T-cell (primary cell): ENCODE results near the gene ISL2. TPM values are rescaled to one million over a fixed set of nuclear protein-coding genes. Genes with fewer than 3 reads are reported as not detected.

Experiments used
- ATAC-seq, 4 experiments: fragments of 200-7000 bp in 3 of 4; fragments of 150-1000 bp in 1 of 4; cut with Tn5 transposase; replicated peaks in 1 of 4; 1 replicate in 3 of 4; 2 replicates in 1 of 4; pipeline ENCODE4 v1.10.0; 2021; ENCODE audit warnings: moderate library complexity in 3 of 4, mild to moderate bottlenecking in 2 of 4, moderate number of reproducible peaks in 1 of 4
- CTCF ChIA-PET, 2 donors: fragments of 300-600 bp; sonication (Branson Sonifier 250); formaldehyde crosslinking; loops; one replicate each; lab custom pipeline; 2022; ENCODE audit warnings: antibody characterized with exemption in 2 of 2; lab: Charles Lee
- POLR2A ChIA-PET, 2 donors: fragments of 300-600 bp; sonication (Branson Sonifier 250); formaldehyde crosslinking; loops; one replicate each; lab custom pipeline; 2022; ENCODE audit warnings: antibody characterized with exemption in 2 of 2; lab: Charles Lee
- DNase-seq, 35 experiments: peaks; one replicate each; pipeline versions ENCODE4 v3.0.0 to v3.0.0-alpha.2; 2013 to 2023
- H3K27ac ChIP-seq: one replicate; pipeline ENCODE4 v1.5.1; 2013; ENCODE audit warnings: low read length
- H3K27me3 ChIP-seq, 2 experiments: replicated peaks in 1 of 2; 1 replicate in 1 of 2; 2 replicates in 1 of 2; pipeline versions ENCODE4 v1.6.1 to v1.7.0; 2013; ENCODE audit warnings: low read length in 1 of 2, mixed read lengths in 1 of 2; ENCODE audit not compliant: control insufficient read depth in 2 of 2, insufficient read depth in 2 of 2; ENCODE audit errors: extremely low read depth in 1 of 2
- H3K36me3 ChIP-seq, 2 donors: 1 replicate in 1 of 2; 2 replicates in 1 of 2; pipeline versions ENCODE4 v1.6.1 to v1.7.0; 2013; ENCODE audit warnings: low read length in 1 of 2; ENCODE audit not compliant: control insufficient read depth in 2 of 2, insufficient read depth in 1 of 2; ENCODE audit errors: extremely low read depth in 1 of 2
- H3K4me1 ChIP-seq, 2 experiments: 1 replicate in 1 of 2; 2 replicates in 1 of 2; pipeline versions ENCODE4 v1.6.1 to v1.7.0; 2013; ENCODE audit warnings: low read length in 2 of 2, mixed read lengths in 1 of 2; ENCODE audit not compliant: insufficient read depth in 2 of 2, control insufficient read depth in 1 of 2; ENCODE audit errors: extremely low read depth in 1 of 2
- H3K4me3 ChIP-seq, 2 donors: 1 replicate in 1 of 2; 2 replicates in 1 of 2; pipeline versions ENCODE4 v1.5.1 to v1.7.0; 2013; ENCODE audit warnings: mild to moderate bottlenecking in 2 of 2, low read length in 1 of 2, moderate library complexity in 1 of 2; ENCODE audit not compliant: control insufficient read depth in 1 of 2; ENCODE audit errors: extremely low read depth in 1 of 2
- H3K9me3 ChIP-seq: 2 replicates; pipeline ENCODE4 v1.7.0; 2013
- H3K27ac Mint-ChIP-seq, 2 donors: one replicate each; pipeline ENCODE4 v1.8.0; 2020 to 2021; ENCODE audit warnings: mild to moderate bottlenecking in 2 of 2, mixed read lengths in 2 of 2
- H3K27me3 Mint-ChIP-seq, 2 donors: one replicate each; pipeline ENCODE4 v1.8.0; 2021 to 2022; ENCODE audit warnings: mixed read lengths in 2 of 2
- H3K36me3 Mint-ChIP-seq: one replicate; pipeline ENCODE4 v1.8.0; 2021; ENCODE audit warnings: mixed read lengths
- H3K4me1 Mint-ChIP-seq, 3 donors: one replicate each; pipeline ENCODE4 v1.8.0; 2020 to 2022; ENCODE audit warnings: mixed read lengths in 3 of 3, mild to moderate bottlenecking in 1 of 3
- H3K4me3 Mint-ChIP-seq, 3 donors: one replicate each; pipeline ENCODE4 v1.8.0; 2020 to 2022; ENCODE audit warnings: mild to moderate bottlenecking in 3 of 3, mixed read lengths in 3 of 3, moderate library complexity in 3 of 3
- H3K9me3 Mint-ChIP-seq, 3 donors: one replicate each; pipeline ENCODE4 v1.8.0; 2020 to 2022; ENCODE audit warnings: mixed read lengths in 3 of 3
- WGBS: methylation state at CpG from one replicate; pipeline ENCODE4 v1.1.5; 2013; ENCODE audit warnings: missing lambda C conversion rate; ENCODE audit not compliant: insufficient coverage; 5-methylcytosine and 5-hydroxymethylcytosine counted together
- total RNA-seq, 35 experiments: library from RNA in 6 of 35; stranded (reverse) in 6 of 35; fragments of 120-200 nt in 1 of 35; gene quantifications; one replicate each; pipeline versions ENCODE4 v1.2.1 to v1.2.4 and lab custom pipeline; 2013 to 2026

The ISL2 gene
- total RNA-seq, 5 donors from 2014 or later (not counting 1 experiment from before 2014, with no cell fraction given) = 0.23 to 0.44 (median 0.26) TPM; not detected in 2

- H3K9me3 ChIP-seq = no peaks in the 10 kb centered on the region
- no peak overlapping the region for H3K27ac ChIP-seq
- WGBS = 18% methylated on average over 41 of the region's 48 CpGs
- DNase-seq = peak in 4 of 35 experiments; percentile 10 to 37 (median 16)
- POLR2A ChIA-PET = interaction anchor here in 1 of 2 donors (0.6 kb wide), 1 partner anchor 59 kb away, joined by 10 read pairs; no protein-coding TSS in a partner anchor
- H3K4me3 ChIP-seq = peak overlapping the region; percentile 44 to 80
- no peaks in the 10 kb centered on the region for H3K36me3 ChIP-seq
- no peaks in the 10 kb centered on the region for H3K36me3 Mint-ChIP-seq
- H3K4me1 ChIP-seq = peaks cover 38 to 86% of the 10 kb centered on the region in 2 experiments
- ATAC-seq = no peak
- no peak overlapping the region for H3K27ac Mint-ChIP-seq
- peak overlapping the region; percentile 80 to 94 (median 82) for H3K4me3 Mint-ChIP-seq
- H3K27me3 ChIP-seq = peaks cover 33 to 91% of the 10 kb centered on the region in 2 experiments
- H3K4me1 Mint-ChIP-seq = peaks cover 63 to 69% (median 63%) of the 10 kb centered on the region in 3 donors
- peaks cover 67 to 85% of the 10 kb centered on the region in 2 donors for H3K27me3 Mint-ChIP-seq
- CTCF ChIA-PET = interaction anchor here in 1 of 2 donors (0.7 kb wide), 1 partner anchor 1872 kb away, joined by 5 read pairs; no protein-coding TSS in a partner anchor
- H3K9me3 Mint-ChIP-seq = no peaks in the 10 kb centered on the region
These were observed 3.0 kb downstream of the ISL2 start for GRCh38 chr15:76339305-76340197.

GRCh38 chr15:76340198-76340802 is 3.7 kb downstream of the ISL2 start:
- H3K27ac Mint-ChIP-seq = no peak overlapping the region
- Histone ChIP-seq H3K36me3 (no peaks in the 10 kb centered on the region), H3K4me3 (peak overlapping the region; percentile 44 to 80), H3K27me3 (peaks cover 31 to 84% of the 10 kb centered on the region in 2 experiments), H3K9me3 (no peaks in the 10 kb centered on the region), H3K4me1 (peaks cover 38 to 82% of the 10 kb centered on the region in 2 experiments), H3K27ac (no peak overlapping the region)
- POLR2A ChIA-PET = interaction anchor here in 1 of 2 donors (0.6 kb wide), 1 partner anchor 60 kb away, joined by 10 read pairs; no protein-coding TSS in a partner anchor
- ATAC-seq (peak; percentile 24 to 34 (median 26)), DNase-seq (peak in 5 of 35 experiments; percentile 21 to 50 (median 24))
- CTCF ChIA-PET = interaction anchor here in 1 of 2 donors (0.7 kb wide), 1 partner anchor 1872 kb away, joined by 5 read pairs; no protein-coding TSS in a partner anchor
- peaks cover 67 to 85% of the 10 kb centered on the region in 2 donors for H3K27me3 Mint-ChIP-seq
- WGBS = under 1% methylated on average over 53 of the region's 53 CpGs
- no peaks in the 10 kb centered on the region for H3K9me3 Mint-ChIP-seq
- H3K4me3 Mint-ChIP-seq = peak overlapping the region; percentile 80 to 94 (median 82)
- H3K4me1 Mint-ChIP-seq = peaks cover 62 to 68% (median 62%) of the 10 kb centered on the region in 3 donors
- H3K36me3 Mint-ChIP-seq = no peaks in the 10 kb centered on the region

DNA sequence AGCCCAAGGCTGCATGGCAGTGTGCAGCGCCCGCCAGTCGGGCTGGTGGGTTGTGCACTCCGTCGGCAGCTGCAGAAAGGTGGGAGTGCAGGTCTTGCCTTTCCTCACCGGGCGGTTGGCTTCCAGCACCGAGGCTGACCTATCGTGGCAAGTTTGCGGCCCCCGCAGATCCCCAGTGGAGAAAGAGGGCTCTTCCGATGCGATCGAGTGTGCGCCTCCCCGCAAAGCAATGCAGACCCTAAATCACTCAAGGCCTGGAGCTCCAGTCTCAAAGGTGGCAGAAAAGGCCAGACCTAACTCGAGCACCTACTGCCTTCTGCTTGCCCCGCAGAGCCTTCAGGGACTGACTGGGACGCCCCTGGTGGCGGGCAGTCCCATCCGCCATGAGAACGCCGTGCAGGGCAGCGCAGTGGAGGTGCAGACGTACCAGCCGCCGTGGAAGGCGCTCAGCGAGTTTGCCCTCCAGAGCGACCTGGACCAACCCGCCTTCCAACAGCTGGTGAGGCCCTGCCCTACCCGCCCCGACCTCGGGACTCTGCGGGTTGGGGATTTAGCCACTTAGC is 4.3 kb downstream of the ISL2 start:
- Mint-ChIP-seq H3K4me3 (peak overlapping the region; percentile 80 to 94 (median 82)), H3K9me3 (no peaks in the 10 kb centered on the region), H3K27ac (no peak overlapping the region), H3K4me1 (peaks cover 61 to 68% (median 62%) of the 10 kb centered on the region in 3 donors), H3K27me3 (peaks cover 67 to 85% of the 10 kb centered on the region in 2 donors), H3K36me3 (no peaks in the 10 kb centered on the region)
- DNase-seq = peak in 12 of 35 experiments; percentile 14 to 66 (median 44)
- H3K4me1 ChIP-seq = peaks cover 32 to 80% of the 10 kb centered on the region in 2 experiments
- POLR2A ChIA-PET = no interaction called here
- no peak overlapping the region for H3K27ac ChIP-seq
- peak overlapping the region; percentile 44 to 80 for H3K4me3 ChIP-seq
- ATAC-seq = peak; percentile 46 to 66 (median 56)
- CTCF ChIA-PET = interaction anchor here in 1 of 2 donors (0.5 kb wide), 1 partner anchor 736 kb away, joined by 4 read pairs; no protein-coding TSS in a partner anchor
- H3K27me3 ChIP-seq = peaks cover 34 to 83% of the 10 kb centered on the region in 2 experiments
- no peaks in the 10 kb centered on the region for H3K9me3 ChIP-seq
- no peaks in the 10 kb centered on the region for H3K36me3 ChIP-seq
- under 1% methylated on average over 31 of the region's 35 CpGs for WGBS

- Histone ChIP-seq H3K27me3 (peaks cover 32 to 83% of the 10 kb centered on the region in 2 experiments), H3K9me3 (no peaks in the 10 kb centered on the region), H3K4me1 (peaks cover 27 to 80% of the 10 kb centered on the region in 2 experiments), H3K27ac (no peak overlapping the region), H3K36me3 (no peaks in the 10 kb centered on the region), H3K4me3 (peak overlapping the region in 1 of 2 donors; percentile 35)
- Mint-ChIP-seq H3K27me3 (peaks cover 64 to 85% of the 10 kb centered on the region in 2 donors), H3K36me3 (no peaks in the 10 kb centered on the region), H3K27ac (no peak overlapping the region), H3K4me3 (peak overlapping the region; percentile 63 to 94 (median 80)), H3K9me3 (no peaks in the 10 kb centered on the region), H3K4me1 (peaks cover 59 to 65% (median 59%) of the 10 kb centered on the region in 3 donors)
- DNase-seq (peak in 2 of 35 experiments; percentile 20 to 27), ATAC-seq (no peak)
- ChIA-PET CTCF (interaction anchor here in 1 of 2 donors (0.5 to 0.7 kb wide), 2 partner anchors 202 to 737 kb away, joined by 3 to 4 read pairs; no protein-coding TSS in a partner anchor), POLR2A (no interaction called here)
- WGBS = 9% methylated on average over 30 of the region's 42 CpGs
These were observed 4.9 kb downstream of the ISL2 start for GRCh38 chr15:76341366-76342057.

DNA sequence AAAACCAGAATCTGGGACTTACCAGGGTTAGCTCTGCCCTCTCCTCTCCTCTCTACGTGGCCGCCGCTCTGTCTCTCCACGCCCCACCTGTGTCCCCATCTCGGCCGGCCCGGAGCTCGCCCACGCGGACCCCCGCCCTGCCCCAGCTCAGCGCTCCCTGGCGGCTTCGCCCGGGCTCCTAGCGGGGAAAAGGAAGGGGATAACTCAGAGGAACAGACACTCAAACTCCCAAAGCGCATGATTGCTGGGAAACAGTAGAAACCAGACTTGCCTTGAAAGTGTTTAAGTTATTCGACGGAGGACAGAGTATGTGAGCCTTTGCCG is 5.4 kb downstream of the ISL2 start:
- no peak for ATAC-seq

More for the DNA sequence above, 5.4 kb downstream of the ISL2 start:
- no peak for DNase-seq
- Mint-ChIP-seq H3K27ac (no peak overlapping the region), H3K27me3 (peaks cover 58 to 83% of the 10 kb centered on the region in 2 donors), H3K9me3 (no peaks in the 10 kb centered on the region), H3K4me3 (peak overlapping the region; percentile 60 to 94 (median 63)), H3K36me3 (no peaks in the 10 kb centered on the region), H3K4me1 (peaks cover 54 to 63% (median 56%) of the 10 kb centered on the region in 3 donors)
- no peaks in the 10 kb centered on the region for H3K36me3 ChIP-seq
- ChIA-PET CTCF (interaction anchor here in 1 of 2 donors (0.7 kb wide), 1 partner anchor 203 kb away, joined by 3 read pairs; no protein-coding TSS in a partner anchor), POLR2A (no interaction called here)
- peaks cover 25 to 80% of the 10 kb centered on the region in 2 experiments for H3K4me1 ChIP-seq
- no peak overlapping the region for H3K27ac ChIP-seq
- H3K9me3 ChIP-seq = no peaks in the 10 kb centered on the region
- WGBS = 23% methylated on average over 3 of the region's 20 CpGs
- peak overlapping the region in 1 of 2 donors; percentile 15 for H3K4me3 ChIP-seq
- peaks cover 28 to 83% of the 10 kb centered on the region in 2 experiments for H3K27me3 ChIP-seq
